Peyer's patch (tissue), 4 donors: ENCODE data around the gene BRIP1.

ENCODE experiments used
- POLR2A ChIP-seq, 2 donors: fragments of 450-650 bp; IDR thresholded peaks; one replicate each; pipeline ENCODE4 v1.5.1; 2017; ENCODE audit warnings: antibody characterized with exemption in 2 of 2, mild to moderate bottlenecking in 2 of 2, moderate library complexity in 2 of 2
- TF ChIP-seq, protein P1 (sequence below), 6 experiments: fragments of 450-650 bp in 4 of 6; fragments of 200-600 bp in 2 of 6; sonication (generic) in 1 of 6; IDR thresholded peaks; one replicate each; pipeline ENCODE4 v1.5.1; 2017 to 2019; ENCODE audit warnings: antibody characterized with exemption in 6 of 6, mild to moderate bottlenecking in 3 of 6, moderate library complexity in 1 of 6

DNA sequence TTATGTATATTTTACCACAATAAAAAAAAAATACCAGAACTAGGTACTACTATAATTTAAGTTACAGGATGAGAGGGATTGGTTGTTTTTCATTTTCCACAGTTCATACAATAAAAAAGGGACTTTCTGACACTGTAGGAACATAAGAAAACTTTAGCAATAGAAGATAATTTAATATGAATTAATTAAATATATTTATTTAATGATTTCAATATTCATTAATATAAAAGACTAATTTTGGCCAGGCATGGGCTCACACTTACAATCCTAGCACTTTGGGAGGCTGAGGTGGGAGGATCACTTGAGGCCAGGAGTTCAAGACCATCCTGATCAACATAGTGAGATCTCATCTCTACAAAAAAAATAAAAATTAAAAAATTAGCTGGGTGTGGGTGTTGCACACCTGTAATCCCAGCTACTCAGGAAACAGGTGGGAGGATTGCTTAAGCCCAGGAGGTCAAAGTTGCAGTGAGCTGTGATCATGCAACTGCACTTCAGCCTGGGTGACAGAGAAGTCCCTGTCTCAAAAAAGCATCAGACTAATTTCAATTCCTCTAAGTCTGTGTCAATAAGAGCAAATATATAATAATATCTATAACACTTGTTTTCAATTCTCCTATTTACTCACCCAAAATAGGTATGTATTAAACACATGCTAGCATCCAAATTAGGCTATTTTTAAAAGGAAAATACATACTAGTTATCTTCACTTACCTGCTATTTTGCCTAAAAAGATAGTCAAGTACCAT lies 79.6 kb downstream of the BRIP1 start:
- TF ChIP-seq, protein P1, sequence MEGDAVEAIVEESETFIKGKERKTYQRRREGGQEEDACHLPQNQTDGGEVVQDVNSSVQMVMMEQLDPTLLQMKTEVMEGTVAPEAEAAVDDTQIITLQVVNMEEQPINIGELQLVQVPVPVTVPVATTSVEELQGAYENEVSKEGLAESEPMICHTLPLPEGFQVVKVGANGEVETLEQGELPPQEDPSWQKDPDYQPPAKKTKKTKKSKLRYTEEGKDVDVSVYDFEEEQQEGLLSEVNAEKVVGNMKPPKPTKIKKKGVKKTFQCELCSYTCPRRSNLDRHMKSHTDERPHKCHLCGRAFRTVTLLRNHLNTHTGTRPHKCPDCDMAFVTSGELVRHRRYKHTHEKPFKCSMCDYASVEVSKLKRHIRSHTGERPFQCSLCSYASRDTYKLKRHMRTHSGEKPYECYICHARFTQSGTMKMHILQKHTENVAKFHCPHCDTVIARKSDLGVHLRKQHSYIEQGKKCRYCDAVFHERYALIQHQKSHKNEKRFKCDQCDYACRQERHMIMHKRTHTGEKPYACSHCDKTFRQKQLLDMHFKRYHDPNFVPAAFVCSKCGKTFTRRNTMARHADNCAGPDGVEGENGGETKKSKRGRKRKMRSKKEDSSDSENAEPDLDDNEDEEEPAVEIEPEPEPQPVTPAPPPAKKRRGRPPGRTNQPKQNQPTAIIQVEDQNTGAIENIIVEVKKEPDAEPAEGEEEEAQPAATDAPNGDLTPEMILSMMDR (IDR thresholded peaks at IDR 0.05): no peak
- no peak for TF ChIP-seq POLR2A (IDR thresholded peaks at IDR 0.05)
